GM12892 (cell line): Measurements from ENCODE around the gene POTEF.

Source experiments
- POLR2A ChIP-seq: IDR thresholded peaks from 2 replicates; pipeline ENCODE4 v1.6.1; 2011; ENCODE audit warnings: low read depth, low read length, control low read depth
- TAF1 ChIP-seq: IDR thresholded peaks from 2 replicates; pipeline ENCODE4 v1.6.1; 2011; ENCODE audit warnings: low read depth, mild to moderate bottlenecking, control low read depth, low read length, borderline replicate concordance

- TF ChIP-seq POLR2A (no peak), TAF1 (no peak)
Observed at GRCh38 chr2:130160131-130160530, 31.1 kb upstream of the POTEF start.
